Measurements from ENCODE around the gene EPHB1. TPM values are rescaled to one million over a fixed set of nuclear protein-coding genes. Genes with fewer than 3 reads are reported as not detected.

The EPHB1 gene
- polyA plus RNA-seq, 1 experiment = 0.50 TPM

- Histone ChIP-seq H3K36me3 (ENCODE audit: control insufficient read depth, insufficient read depth, low read length) (no peaks in the 10 kb centered on the region), H3K4me3 (ENCODE audit: low read depth, low read length) (no peak overlapping the region), H3K27me3 (ENCODE audit: control insufficient read depth, insufficient read depth, low read length) (peaks cover 12% of the 10 kb centered on the region)
- ChIA-PET POLR2A (no interaction called here), CTCF (interaction anchor here (0.8 to 6.0 kb wide), 2 partner anchors 711 to 735 kb away, joined by 3 to 78 read pairs; no protein-coding TSS in a partner anchor)
- DNase-seq (ENCODE audit: low read depth) = no peak
- no peak for TF ChIP-seq CTCF (IDR thresholded peaks at IDR 0.05; ENCODE audit: insufficient read depth, low read depth, low read length)
Measured at GRCh38 chr3:134792700-134793099, 2.4 kb upstream of the EPHB1 start.

GRCh38 chr3:134793562-134793961, 1.5 kb upstream of the EPHB1 start:
- DNase-seq (ENCODE audit: low read depth) = no peak
- Histone ChIP-seq H3K4me3 (ENCODE audit: low read depth, low read length) (no peak overlapping the region), H3K36me3 (ENCODE audit: control insufficient read depth, insufficient read depth, low read length) (no peaks in the 10 kb centered on the region), H3K27me3 (ENCODE audit: control insufficient read depth, insufficient read depth, low read length) (peaks cover 13% of the 10 kb centered on the region)
- CTCF ChIA-PET = interaction anchor here (0.8 to 6.0 kb wide), 6 partner anchors 15 to 734 kb away, joined by 3 to 78 read pairs (median 5); no protein-coding TSS in a partner anchor
- no peak for TF ChIP-seq CTCF (IDR thresholded peaks at IDR 0.05; ENCODE audit: insufficient read depth, low read depth, low read length)
- POLR2A ChIA-PET = no interaction called here

- no peak for DNase-seq (ENCODE audit: low read depth)
- ChIA-PET POLR2A (no interaction called here), CTCF (interaction anchor here (0.6 to 6.0 kb wide), 27 partner anchors 8 to 1250 kb away, joined by 3 to 78 read pairs (median 4); no protein-coding TSS in a partner anchor)
- no peak overlapping the region for H3K4me3 ChIP-seq (ENCODE audit: low read depth, low read length)
- no peak for TF ChIP-seq CTCF (IDR thresholded peaks at IDR 0.05; ENCODE audit: insufficient read depth, low read depth, low read length)
- no peaks in the 10 kb centered on the region for H3K36me3 ChIP-seq (ENCODE audit: control insufficient read depth, insufficient read depth, low read length)
- peaks cover 16% of the 10 kb centered on the region for H3K27me3 ChIP-seq (ENCODE audit: control insufficient read depth, insufficient read depth, low read length)
Measured at GRCh38 chr3:134794323-134794722, 737 bp upstream of the EPHB1 start.

DNA sequence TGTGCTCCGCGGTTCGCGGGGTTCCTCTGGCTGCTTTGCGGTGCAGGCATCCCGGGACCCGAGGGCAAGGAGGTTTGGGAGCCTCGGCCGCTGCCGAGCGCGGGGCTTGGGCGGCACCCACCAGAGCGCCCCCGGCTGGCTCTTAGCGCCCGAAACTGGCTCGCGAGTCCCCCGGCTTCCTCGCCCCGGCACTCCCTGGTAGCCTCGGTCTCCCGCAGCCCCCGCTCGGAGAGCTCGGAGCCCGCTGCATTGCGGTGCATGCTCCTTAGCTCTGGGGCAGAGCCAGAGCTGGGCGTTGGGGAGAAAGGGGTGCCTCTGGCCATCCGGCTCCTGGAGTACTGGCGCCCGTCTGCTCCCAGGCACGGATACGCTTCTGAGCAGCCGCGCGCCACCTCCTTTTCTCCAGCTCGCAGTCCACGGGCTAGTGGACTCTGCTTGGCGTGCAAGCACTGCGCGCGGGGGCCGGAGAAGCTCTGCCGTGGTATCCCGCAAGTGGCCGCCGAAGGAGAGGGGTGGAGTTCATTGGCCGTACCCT, 753 bp downstream of the EPHB1 start:
- POLR2A ChIA-PET = no interaction called here
- peak overlapping the region; percentile 55 for H3K4me3 ChIP-seq (ENCODE audit: low read depth, low read length)
- H3K36me3 ChIP-seq (ENCODE audit: control insufficient read depth, insufficient read depth, low read length) = no peaks in the 10 kb centered on the region

More for the DNA sequence above, 753 bp downstream of the EPHB1 start:
- H3K27me3 ChIP-seq (ENCODE audit: control insufficient read depth, insufficient read depth, low read length) = peaks cover 16% of the 10 kb centered on the region
- CTCF ChIA-PET = interaction anchor here (1.3 to 6.0 kb wide), 10 partner anchors 9 to 1248 kb away, joined by 3 to 78 read pairs (median 6); no protein-coding TSS in a partner anchor
- no peak for DNase-seq (ENCODE audit: low read depth)
- TF ChIP-seq CTCF (IDR thresholded peaks at IDR 0.05; ENCODE audit: insufficient read depth, low read depth, low read length) = 0 out of 2 replicates have a peak, but pooled peaks have one; percentile 11

Data from BJ (cell line).